ENCODE measurements around the gene CD38.
A peak's percentile ranks its signal among the peaks of the same experiment; 100 is the strongest.

Gene CD38

DNA sequence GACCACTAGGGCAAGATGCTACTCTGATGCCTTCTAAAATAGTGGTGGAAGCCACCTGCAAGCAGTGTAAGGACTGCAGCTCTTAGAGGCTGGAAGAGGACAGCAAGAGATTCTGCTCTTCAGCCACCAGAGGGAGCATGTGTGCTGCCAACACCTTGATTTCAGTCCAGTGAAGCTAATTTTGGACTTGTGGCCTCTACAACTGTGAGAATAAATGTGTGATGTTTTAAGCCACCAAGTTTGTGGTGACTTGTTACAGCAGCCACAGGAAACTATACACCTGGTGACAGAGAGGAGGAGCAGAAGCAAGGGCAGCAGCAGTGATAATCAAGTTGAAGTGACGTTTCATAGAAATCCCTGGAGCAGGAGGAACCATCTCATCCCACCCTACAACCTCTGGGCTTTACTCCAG is 104.6 kb downstream of the CD38 start:
- Mint-ChIP-seq H3K27me3 (peaks cover 5% of the 10 kb centered on the region), H3K36me3 (ENCODE audit: low read depth) (no peaks in the 10 kb centered on the region), H3K4me1 (peaks cover 1% of the 10 kb centered on the region), H3K9me3 (peaks cover 7% of the 10 kb centered on the region), H3K4me3 (no peak overlapping the region), H3K27ac (no peak overlapping the region)
- peak; percentile 32 for DNase-seq
- peak; percentile 83 for ATAC-seq

- Mint-ChIP-seq H3K36me3 (ENCODE audit: low read depth) (no peaks in the 10 kb centered on the region), H3K27ac (no peak overlapping the region), H3K4me3 (no peak overlapping the region), H3K4me1 (peaks cover 5% of the 10 kb centered on the region), H3K9me3 (no peaks in the 10 kb centered on the region), H3K27me3 (peaks cover 5% of the 10 kb centered on the region)
- DNase-seq, result no peak
- no peak for ATAC-seq
Measured at GRCh38 chr4:15883610-15884243, 105.6 kb downstream of the CD38 start.

GRCh38 chr4:15884666-15885065 is 106.5 kb downstream of the CD38 start:
- Mint-ChIP-seq H3K27me3 (peaks cover 5% of the 10 kb centered on the region), H3K36me3 (ENCODE audit: low read depth) (no peaks in the 10 kb centered on the region), H3K4me3 (no peak overlapping the region), H3K27ac (no peak overlapping the region), H3K9me3 (no peaks in the 10 kb centered on the region), H3K4me1 (peaks cover 5% of the 10 kb centered on the region)
- no peak for DNase-seq
- no peak for ATAC-seq

DNA sequence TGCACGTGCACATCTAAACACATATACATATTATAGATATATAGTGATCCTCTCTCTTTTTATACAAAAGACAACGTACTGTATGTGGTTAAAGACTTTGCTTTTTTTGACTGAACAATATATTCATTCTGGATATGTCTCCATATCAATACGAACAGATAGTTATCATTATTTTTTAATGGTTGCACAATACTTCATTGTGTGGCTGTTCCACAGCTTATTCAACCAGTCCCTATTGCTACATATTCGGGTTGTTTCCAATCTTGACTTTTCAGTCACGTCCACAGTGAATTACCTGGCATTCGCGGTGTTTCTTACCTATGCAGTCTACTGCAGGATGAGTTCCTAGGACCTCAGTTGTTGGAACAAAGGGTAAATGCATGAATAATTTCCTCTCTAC is 107.3 kb downstream of the CD38 start:
- peaks cover 5% of the 10 kb centered on the region for H3K27me3 Mint-ChIP-seq
- H3K9me3 Mint-ChIP-seq, result no peaks in the 10 kb centered on the region
- H3K27ac Mint-ChIP-seq, result no peak overlapping the region
- H3K4me1 Mint-ChIP-seq, result peaks cover 5% of the 10 kb centered on the region
- no peak overlapping the region for H3K4me3 Mint-ChIP-seq
- H3K36me3 Mint-ChIP-seq (ENCODE audit: low read depth), result no peaks in the 10 kb centered on the region
- no peak for DNase-seq
- ATAC-seq, result no peak

GRCh38 chr4:15888515-15888914 is 110.4 kb downstream of the CD38 start:
- no peaks in the 10 kb centered on the region for H3K9me3 Mint-ChIP-seq
- peaks cover 3% of the 10 kb centered on the region for H3K4me1 Mint-ChIP-seq
- H3K36me3 Mint-ChIP-seq (ENCODE audit: low read depth), result no peaks in the 10 kb centered on the region
- no peaks in the 10 kb centered on the region for H3K27me3 Mint-ChIP-seq
- ATAC-seq, result peak; percentile 46
- no peak overlapping the region for H3K27ac Mint-ChIP-seq
- no peak for DNase-seq
- H3K4me3 Mint-ChIP-seq, result no peak overlapping the region

- DNase-seq (no peak), ATAC-seq (no peak)
- Mint-ChIP-seq H3K9me3 (no peaks in the 10 kb centered on the region), H3K27me3 (peaks cover 3% of the 10 kb centered on the region), H3K4me1 (peaks cover 6% of the 10 kb centered on the region), H3K4me3 (no peak overlapping the region), H3K27ac (no peak overlapping the region), H3K36me3 (ENCODE audit: low read depth) (no peaks in the 10 kb centered on the region)
Measured at GRCh38 chr4:15890246-15890829, 112.2 kb downstream of the CD38 start.

DNA sequence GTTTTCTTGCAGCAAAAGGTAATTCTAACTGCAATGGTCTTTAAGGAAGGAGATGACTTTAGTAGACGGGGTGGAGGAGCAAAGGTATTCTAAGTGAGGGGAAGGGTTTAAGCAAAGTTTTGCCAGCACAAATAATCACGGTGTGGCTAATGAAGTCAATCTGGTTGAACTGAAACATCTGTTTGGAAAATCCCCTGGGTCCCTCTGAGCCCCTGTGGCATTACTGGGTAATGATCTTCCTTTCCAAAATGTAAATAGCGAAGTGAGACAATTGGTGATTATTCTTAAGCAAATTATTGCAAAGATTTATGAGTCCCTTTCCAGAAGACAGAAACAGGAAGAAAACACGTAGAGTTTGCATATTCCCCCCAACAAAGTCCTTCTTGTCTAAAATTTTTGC is 113.2 kb downstream of the CD38 start:
- no peaks in the 10 kb centered on the region for H3K9me3 Mint-ChIP-seq
- no peak overlapping the region for H3K27ac Mint-ChIP-seq
- peaks cover 6% of the 10 kb centered on the region for H3K4me1 Mint-ChIP-seq
- no peaks in the 10 kb centered on the region for H3K36me3 Mint-ChIP-seq (ENCODE audit: low read depth)
- H3K27me3 Mint-ChIP-seq, result peaks cover 10% of the 10 kb centered on the region
- ATAC-seq (no peak), DNase-seq (no peak)
- no peak overlapping the region for H3K4me3 Mint-ChIP-seq

- Mint-ChIP-seq H3K4me1 (peaks cover 2% of the 10 kb centered on the region), H3K9me3 (no peaks in the 10 kb centered on the region), H3K27ac (no peak overlapping the region), H3K4me3 (no peak overlapping the region), H3K27me3 (peaks cover 19% of the 10 kb centered on the region), H3K36me3 (ENCODE audit: low read depth) (no peaks in the 10 kb centered on the region)
- ATAC-seq (no peak), DNase-seq (no peak)
Measured at GRCh38 chr4:15893962-15894361, 115.8 kb downstream of the CD38 start.

GRCh38 chr4:15894393-15894792 is 116.3 kb downstream of the CD38 start:
- no peaks in the 10 kb centered on the region for H3K36me3 Mint-ChIP-seq (ENCODE audit: low read depth)
- no peaks in the 10 kb centered on the region for H3K9me3 Mint-ChIP-seq
- no peak for ATAC-seq

DNA sequence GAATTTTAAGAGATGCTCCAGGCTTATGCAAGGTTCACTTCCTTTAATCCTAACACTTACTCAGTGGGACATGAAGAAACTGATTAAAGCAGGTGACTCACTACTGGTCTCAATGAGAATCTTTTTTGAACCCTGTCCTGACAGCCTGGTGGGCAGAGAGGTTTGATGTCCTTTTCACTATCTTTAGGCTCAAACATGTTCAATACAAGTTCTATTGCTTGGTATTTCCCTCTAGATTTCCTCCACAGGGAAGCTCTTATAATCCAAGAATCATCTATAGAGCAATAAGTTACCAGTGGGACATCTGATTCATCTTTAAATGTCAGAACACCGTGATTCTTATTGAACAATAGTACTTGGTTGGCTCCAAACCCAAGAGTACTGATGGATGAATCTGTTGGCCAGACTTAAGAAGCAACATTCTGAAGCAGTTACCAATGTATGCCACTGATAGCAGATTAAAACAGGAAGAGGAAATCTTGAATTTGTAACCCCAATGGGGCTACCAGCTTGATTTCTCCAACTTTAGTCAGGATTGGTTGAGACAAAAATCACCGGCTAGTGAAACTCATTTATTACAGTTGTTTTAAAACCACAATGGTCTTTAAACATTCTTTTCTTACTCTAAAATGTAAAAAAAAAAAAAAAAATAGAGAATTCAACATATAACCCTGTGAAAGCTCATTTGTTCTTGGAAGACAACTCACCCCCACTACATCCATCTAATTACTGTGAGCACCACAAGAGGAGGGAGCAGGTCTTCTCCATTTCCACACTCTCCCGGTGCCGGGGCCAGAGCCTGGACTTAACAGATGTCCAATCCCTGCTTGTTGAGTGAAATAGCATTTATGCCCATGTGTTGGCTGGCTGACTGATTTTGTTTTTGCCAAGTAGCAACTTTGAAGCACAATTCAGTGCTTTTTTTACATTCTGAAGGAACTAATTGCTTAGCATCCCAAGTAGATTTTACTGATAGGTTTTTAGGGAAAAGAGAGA is 117.1 kb downstream of the CD38 start:
- Mint-ChIP-seq H3K4me3 (no peak overlapping the region), H3K27me3 (peaks cover 29% of the 10 kb centered on the region), H3K27ac (no peak overlapping the region), H3K9me3 (no peaks in the 10 kb centered on the region), H3K36me3 (ENCODE audit: low read depth) (no peaks in the 10 kb centered on the region), H3K4me1 (peaks cover 2% of the 10 kb centered on the region)
- ATAC-seq, result no peak
- DNase-seq, result no peak

More at GRCh38 chr4:15894393-15894792, 116.3 kb downstream of the CD38 start:
- Mint-ChIP-seq H3K4me1 (peaks cover 2% of the 10 kb centered on the region), H3K27me3 (peaks cover 22% of the 10 kb centered on the region), H3K27ac (no peak overlapping the region), H3K4me3 (no peak overlapping the region)
- no peak for DNase-seq

- H3K9me3 Mint-ChIP-seq, result no peaks in the 10 kb centered on the region
- H3K4me1 Mint-ChIP-seq, result peaks cover 2% of the 10 kb centered on the region
- DNase-seq (no peak), ATAC-seq (no peak)
- H3K27me3 Mint-ChIP-seq, result peaks cover 31% of the 10 kb centered on the region
- no peak overlapping the region for H3K4me3 Mint-ChIP-seq
- no peak overlapping the region for H3K27ac Mint-ChIP-seq
- H3K36me3 Mint-ChIP-seq (ENCODE audit: low read depth), result no peaks in the 10 kb centered on the region
Measured at GRCh38 chr4:15897577-15897976, 119.4 kb downstream of the CD38 start.

DNA sequence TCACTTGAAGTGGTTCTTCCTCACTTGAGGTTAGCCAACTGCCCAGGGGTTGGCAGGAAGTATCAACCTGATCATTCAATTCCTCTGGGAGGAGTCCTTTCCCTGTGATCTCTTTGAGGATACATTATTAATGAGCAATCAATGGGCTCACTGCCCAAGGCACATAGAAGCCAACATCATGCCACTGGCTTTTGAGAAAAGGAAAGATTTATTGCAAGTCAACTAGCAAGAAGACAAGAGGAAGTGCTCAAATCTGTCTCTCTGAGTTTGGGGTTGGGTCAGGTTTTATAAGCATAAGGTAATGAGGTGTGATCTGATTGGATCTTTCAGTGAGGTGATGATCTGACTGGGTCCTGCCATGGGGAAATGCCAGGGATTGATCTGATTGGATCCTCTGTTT is 120.8 kb downstream of the CD38 start:
- DNase-seq (no peak), ATAC-seq (no peak)
- peaks cover 5% of the 10 kb centered on the region for H3K4me1 Mint-ChIP-seq
- H3K27me3 Mint-ChIP-seq, result peaks cover 39% of the 10 kb centered on the region
- H3K9me3 Mint-ChIP-seq, result no peaks in the 10 kb centered on the region
- H3K4me3 Mint-ChIP-seq, result no peak overlapping the region
- no peaks in the 10 kb centered on the region for H3K36me3 Mint-ChIP-seq (ENCODE audit: low read depth)
- no peak overlapping the region for H3K27ac Mint-ChIP-seq

- DNase-seq (no peak), ATAC-seq (no peak)
- Mint-ChIP-seq H3K36me3 (ENCODE audit: low read depth) (no peaks in the 10 kb centered on the region), H3K27me3 (peaks cover 41% of the 10 kb centered on the region), H3K27ac (no peak overlapping the region), H3K4me3 (no peak overlapping the region), H3K4me1 (peaks cover 5% of the 10 kb centered on the region), H3K9me3 (no peaks in the 10 kb centered on the region)
Measured at GRCh38 chr4:15899511-15899910, 121.4 kb downstream of the CD38 start.

GRCh38 chr4:15901007-15901406 is 122.9 kb downstream of the CD38 start:
- peaks cover 5% of the 10 kb centered on the region for H3K4me1 Mint-ChIP-seq
- ATAC-seq, result no peak
- H3K27me3 Mint-ChIP-seq, result peaks cover 39% of the 10 kb centered on the region
- no peaks in the 10 kb centered on the region for H3K36me3 Mint-ChIP-seq (ENCODE audit: low read depth)
- no peak overlapping the region for H3K27ac Mint-ChIP-seq
- no peak for DNase-seq
- H3K9me3 Mint-ChIP-seq, result no peaks in the 10 kb centered on the region
- no peak overlapping the region for H3K4me3 Mint-ChIP-seq

GRCh38 chr4:15901998-15902397 is 123.9 kb downstream of the CD38 start:
- Mint-ChIP-seq H3K4me3 (no peak overlapping the region), H3K4me1 (peaks cover 8% of the 10 kb centered on the region), H3K36me3 (ENCODE audit: low read depth) (no peaks in the 10 kb centered on the region), H3K27me3 (peaks cover 35% of the 10 kb centered on the region), H3K27ac (no peak overlapping the region), H3K9me3 (no peaks in the 10 kb centered on the region)
- DNase-seq, result no peak
- peak; percentile 14 for ATAC-seq

Data from activated naive CD8-positive, alpha-beta T cell treated with anti-CD3 and anti-CD28 coated beads, Interleukin-2, amount 50 U/mL, for 24 hours (primary cell).